Stomach (tissue), 9 donors: ENCODE data around the gene GLTP. TPM values are rescaled to one million over a fixed set of nuclear protein-coding genes. Genes with fewer than 3 reads are reported as not detected.
"Not testable (repeated sequence)": the region's sequence is repeated elsewhere in the genome, so short reads cannot be mapped to it uniquely, and the experiment has no call there.

ENCODE experiments used
- DNase-seq, 2 donors: peaks; one replicate each; pipeline versions ENCODE4 v3.0.0 to v3.0.0-alpha.2; 2013 to 2019
- H3K27ac ChIP-seq, 5 donors: fragments of 200-600 bp in 4 of 5; sonication (generic) in 4 of 5; one replicate each; pipeline ENCODE4 v1.5.1; 2013 to 2019; ENCODE audit warnings: mild to moderate bottlenecking in 1 of 5, moderate library complexity in 1 of 5
- H3K27me3 ChIP-seq, 3 donors: fragments of 200-600 bp; sonication (generic); one replicate each; pipeline ENCODE4 v1.5.1; 2017 to 2019; ENCODE audit warnings: mixed run types in 1 of 3
- H3K36me3 ChIP-seq, 4 donors: fragments of 200-600 bp; sonication (generic); 1 replicate in 3 of 4; 2 replicates in 1 of 4; pipeline ENCODE4 v1.5.1; 2016 to 2019
- H3K4me1 ChIP-seq, 4 donors: fragments of 200-600 bp; sonication (generic); one replicate each; pipeline ENCODE4 v1.5.1; 2016 to 2019
- H3K4me3 ChIP-seq, 4 donors: fragments of 200-600 bp; sonication (generic) in 3 of 4; one replicate each; pipeline ENCODE4 v1.5.1; 2016 to 2019; ENCODE audit warnings: mild to moderate bottlenecking in 1 of 4
- H3K9me3 ChIP-seq, 4 donors: fragments of 200-600 bp; sonication (generic); one replicate each; pipeline ENCODE4 v1.5.1; 2016 to 2019
- EP300 ChIP-seq: sonication (generic); formaldehyde crosslinking; IDR thresholded peaks from one replicate; pipeline ENCODE4 v1.6.1; 2017; ENCODE audit warnings: antibody characterized with exemption
- POLR2A ChIP-seq, 4 donors: fragments of 450-650 bp; IDR thresholded peaks; one replicate each; pipeline ENCODE4 v1.6.1; 2016; ENCODE audit warnings: antibody characterized with exemption in 4 of 4, control low read depth in 2 of 4, mild to moderate bottlenecking in 1 of 4, moderate library complexity in 1 of 4
- POLR2AphosphoS5 ChIP-seq, 3 donors: sonication (generic); formaldehyde crosslinking; IDR thresholded peaks; one replicate each; pipeline ENCODE4 v1.6.1; 2016; ENCODE audit warnings: antibody characterized with exemption in 3 of 3
- WGBS, 5 donors: extraction: QIAGEN DNeasy Blood & Tissue Kit in 3 of 5; methylation state at CpG; one replicate each; pipeline versions ENCODE4 v1.1.5 to v1.1.7; 2013 to 2018; 5-methylcytosine and 5-hydroxymethylcytosine counted together
- intact Hi-C: fragments of 100-400 bp; cut with DNase I; formaldehyde crosslinking; loops from one replicate; pipeline ENCODE4 v1.15.1; 2023; ENCODE audit warnings: low total_unique reads
- polyA plus RNA-seq, 3 donors: library from polyadenylated mRNA; stranded (reverse); fragments of 200-250 nt; gene quantifications; one replicate each; pipeline ENCODE4 v1.2.3, GENCODE V29; 2013
- total RNA-seq, 5 donors: library from RNA; depleted of rRNA; stranded (reverse); fragments of >200 nt; gene quantifications; one replicate each; pipeline versions ENCODE4 v1.1.0 to v1.2.3, GENCODE V29; 2014 to 2016
- TF ChIP-seq, protein P1 (sequence below), 7 experiments: fragments of 450-650 bp in 4 of 7; fragments of 200-600 bp in 3 of 7; sonication (generic) in 3 of 7; IDR thresholded peaks; one replicate each; pipeline ENCODE4 v1.5.1; 2016 to 2019; ENCODE audit warnings: antibody characterized with exemption in 7 of 7, control low read depth in 2 of 7, mild to moderate bottlenecking in 1 of 7
- donor health status: healthy with polysubstance abuse.
- donor health status: Bipolar disorder and iron deficiency.
- donor health status: healthy.

The GLTP gene
- total and polyA plus RNA-seq, 8 donors: 26.4 to 93.6 (median 50.1) TPM

GRCh38 chr12:109860977-109861376 lies 19.4 kb downstream of the GLTP start:
- peaks cover 15 to 42% (median 40%) of the 10 kb centered on the region in 4 donors for H3K36me3 ChIP-seq
- DNase-seq: no peak
- 93 to 97% (median 95%) methylated on average over 5 of the region's 5 CpGs for WGBS, 5 donors
- peaks cover 21 to 27% (median 24%) of the 10 kb centered on the region in 4 donors for H3K4me1 ChIP-seq
- H3K4me3 ChIP-seq: no peak overlapping the region
- intact Hi-C loops: no loop called here
- H3K27me3 ChIP-seq: no peaks in the 10 kb centered on the region
- no peak overlapping the region for H3K27ac ChIP-seq
- H3K9me3 ChIP-seq: no peaks in the 10 kb centered on the region
- no peak for TF ChIP-seq POLR2A (IDR thresholded peaks at IDR 0.05)
- TF ChIP-seq POLR2AphosphoS5 (IDR thresholded peaks at IDR 0.05): no peak
- TF ChIP-seq EP300: no peak
- TF ChIP-seq, protein P1, sequence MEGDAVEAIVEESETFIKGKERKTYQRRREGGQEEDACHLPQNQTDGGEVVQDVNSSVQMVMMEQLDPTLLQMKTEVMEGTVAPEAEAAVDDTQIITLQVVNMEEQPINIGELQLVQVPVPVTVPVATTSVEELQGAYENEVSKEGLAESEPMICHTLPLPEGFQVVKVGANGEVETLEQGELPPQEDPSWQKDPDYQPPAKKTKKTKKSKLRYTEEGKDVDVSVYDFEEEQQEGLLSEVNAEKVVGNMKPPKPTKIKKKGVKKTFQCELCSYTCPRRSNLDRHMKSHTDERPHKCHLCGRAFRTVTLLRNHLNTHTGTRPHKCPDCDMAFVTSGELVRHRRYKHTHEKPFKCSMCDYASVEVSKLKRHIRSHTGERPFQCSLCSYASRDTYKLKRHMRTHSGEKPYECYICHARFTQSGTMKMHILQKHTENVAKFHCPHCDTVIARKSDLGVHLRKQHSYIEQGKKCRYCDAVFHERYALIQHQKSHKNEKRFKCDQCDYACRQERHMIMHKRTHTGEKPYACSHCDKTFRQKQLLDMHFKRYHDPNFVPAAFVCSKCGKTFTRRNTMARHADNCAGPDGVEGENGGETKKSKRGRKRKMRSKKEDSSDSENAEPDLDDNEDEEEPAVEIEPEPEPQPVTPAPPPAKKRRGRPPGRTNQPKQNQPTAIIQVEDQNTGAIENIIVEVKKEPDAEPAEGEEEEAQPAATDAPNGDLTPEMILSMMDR (IDR thresholded peaks at IDR 0.05): no peak

GRCh38 chr12:109858764-109859163 lies 21.6 kb downstream of the GLTP start:
- no peak overlapping the region for H3K27ac ChIP-seq

GRCh38 chr12:109857715-109858114 lies 22.6 kb downstream of the GLTP start:
- intact Hi-C loops: no loop called here
- Histone ChIP-seq H3K9me3 (no peaks in the 10 kb centered on the region), H3K4me1 (no peaks in the 10 kb centered on the region), H3K27ac (no peak overlapping the region), H3K36me3 (peaks cover 23 to 66% (median 64%) of the 10 kb centered on the region in 4 donors), H3K27me3 (no peaks in the 10 kb centered on the region), H3K4me3 (no peak overlapping the region)
- no peak for DNase-seq
- TF ChIP-seq POLR2AphosphoS5 (IDR thresholded peaks at IDR 0.05) (no peak), EP300 (no peak), POLR2A (IDR thresholded peaks at IDR 0.05) (no peak)
- TF ChIP-seq, protein P1 (IDR thresholded peaks at IDR 0.05): no peak
- WGBS, 5 donors: 94 to 99% (median 95%) methylated on average over 6 of the region's 6 CpGs

More at GRCh38 chr12:109858764-109859163, 21.6 kb downstream of the GLTP start:
- WGBS, 5 donors: 79 to 85% (median 82%) methylated on average over 5 of the region's 5 CpGs
- Histone ChIP-seq H3K36me3 (peaks cover 23 to 64% (median 62%) of the 10 kb centered on the region in 4 donors), H3K27me3 (no peaks in the 10 kb centered on the region), H3K4me3 (no peak overlapping the region), H3K4me1 (peaks cover 4 to 6% (median 6%) of the 10 kb centered on the region in 4 donors), H3K9me3 (no peaks in the 10 kb centered on the region)
- intact Hi-C loops: no loop called here
- no peak for TF ChIP-seq POLR2AphosphoS5 (IDR thresholded peaks at IDR 0.05)
- TF ChIP-seq POLR2A (IDR thresholded peaks at IDR 0.05): no peak
- TF ChIP-seq, protein P1 (IDR thresholded peaks at IDR 0.05): no peak
- no peak for TF ChIP-seq EP300
- no peak for DNase-seq

- TF ChIP-seq POLR2A (IDR thresholded peaks at IDR 0.05) (no peak), EP300 (no peak), POLR2AphosphoS5 (IDR thresholded peaks at IDR 0.05) (no peak)
- TF ChIP-seq, protein P1 (IDR thresholded peaks at IDR 0.05): no peak
- Histone ChIP-seq H3K4me3 (no peak overlapping the region), H3K27me3 (no peaks in the 10 kb centered on the region), H3K4me1 (no peaks in the 10 kb centered on the region), H3K27ac (no peak overlapping the region), H3K9me3 (no peaks in the 10 kb centered on the region), H3K36me3 (peaks cover 23 to 75% (median 72%) of the 10 kb centered on the region in 4 donors)
- intact Hi-C loops: no loop called here
- WGBS, 5 donors: 74 to 94% (median 93%) methylated on average over 8 to 14 of the region's 14 CpGs
- no peak for DNase-seq
Observed at GRCh38 chr12:109855377-109855776, 25.0 kb downstream of the GLTP start.

GRCh38 chr12:109850518-109850917 lies 29.8 kb downstream of the GLTP start:
- peaks cover 0 to 22% (median 1%) of the 10 kb centered on the region in 4 donors for H3K4me1 ChIP-seq
- H3K36me3 ChIP-seq: peaks cover 4 to 44% (median 40%) of the 10 kb centered on the region in 4 donors
- H3K27me3 ChIP-seq, H3K9me3 ChIP-seq, H3K4me3 ChIP-seq, intact Hi-C loops, DNase-seq, H3K27ac ChIP-seq: not testable (repeated sequence)
- WGBS, 5 donors: 86 to 95% (median 89%) methylated on average over 6 of the region's 6 CpGs
